Panc1 (cell line): Measurements from ENCODE around the gene STYK1. TPM values are rescaled to one million over a fixed set of nuclear protein-coding genes. Genes with fewer than 3 reads are reported as not detected.

ENCODE experiments used
- ATAC-seq: fragments of 200-7000 bp; cut with Tn5 transposase; 2 replicates; pipeline ENCODE4 v1.9.1; 2020; ENCODE audit warnings: mild to moderate bottlenecking, moderate library complexity
- BruUV-seq: library from RNA; stranded (reverse); fragments of 400-500 nt; replicated peaks from 2 replicates; lab custom pipeline; 2021; lab: Mats Ljungman, UMichigan
- CTCF ChIA-PET: fragments of 300-600 bp; sonication (Branson Sonifier 250); formaldehyde crosslinking; loops from one replicate; lab custom pipeline; 2022; ENCODE audit warnings: antibody characterized with exemption; lab: Charles Lee
- POLR2A ChIA-PET: fragments of 300-600 bp; sonication (Branson Sonifier 250); formaldehyde crosslinking; loops from one replicate; lab custom pipeline; 2022; ENCODE audit warnings: antibody characterized with exemption; lab: Charles Lee
- DNase-seq: peaks from one replicate; pipeline ENCODE4 v3.0.0-alpha.2; 2010; ENCODE audit warnings: low read depth, low spot score
- H3K27ac ChIP-seq: 2 replicates; pipeline ENCODE4 v1.5.1; 2011; ENCODE audit warnings: mild to moderate bottlenecking, low read length, inconsistent platforms
- H3K27me3 ChIP-seq: fragments of 200-500 bp; sonication (Bioruptor generic); 2 replicates; pipeline ENCODE4 v1.6.0; 2014; ENCODE audit warnings: low read length, inconsistent platforms; ENCODE audit not compliant: control insufficient read depth, insufficient read depth
- H3K36me3 ChIP-seq: fragments of 200-500 bp; sonication (Bioruptor generic); 2 replicates; pipeline ENCODE4 v1.5.1; 2014; ENCODE audit warnings: inconsistent platforms, mild to moderate bottlenecking, low read length, moderate library complexity; ENCODE audit not compliant: control insufficient read depth, insufficient read depth
- H3K4me1 ChIP-seq: 2 replicates; pipeline ENCODE4 v1.5.1; 2011; ENCODE audit warnings: inconsistent platforms, mild to moderate bottlenecking, low read length, moderate library complexity; ENCODE audit not compliant: control insufficient read depth, insufficient read depth
- H3K4me3 ChIP-seq, 2 experiments: 2 replicates each; pipeline ENCODE4 v1.5.1; 2011 to 2012; ENCODE audit warnings: low read depth in 2 of 2, low read length in 2 of 2, mild to moderate bottlenecking in 2 of 2, inconsistent platforms in 1 of 2, moderate library complexity in 1 of 2
- H3K9me3 ChIP-seq: fragments of 200-500 bp; sonication (Bioruptor generic); 2 replicates; pipeline ENCODE4 v1.5.1; 2014; ENCODE audit warnings: low read depth, mild to moderate bottlenecking, inconsistent platforms, low read length, moderate library complexity; ENCODE audit not compliant: control insufficient read depth, insufficient read depth
- POLR2AphosphoS5 ChIP-seq: IDR thresholded peaks from 2 replicates; pipeline ENCODE4 v1.6.1; 2012; ENCODE audit warnings: mild to moderate bottlenecking, low read depth, low read length, moderate library complexity
- SIN3A ChIP-seq: IDR thresholded peaks from 2 replicates; pipeline ENCODE4 v1.6.1; 2012; ENCODE audit warnings: low read depth, mild to moderate bottlenecking, low read length, moderate library complexity, borderline replicate concordance; ENCODE audit not compliant: insufficient read depth
- TCF7L2 ChIP-seq: IDR thresholded peaks from 2 replicates; pipeline ENCODE4 v1.6.1; 2011; ENCODE audit warnings: mild to moderate bottlenecking, low read depth, low read length, inconsistent platforms
- in situ Hi-C: cut with HindIII; loops from 2 replicates; pipeline ENCODE4 v1.10.0; 2016; ENCODE audit warnings: low sequenced_read_pairs, low pct_unique_long_range_greater_than_20kb
- intact Hi-C: fragments of 100-400 bp; cut with micrococcal nuclease; formaldehyde crosslinking; loops from one replicate; pipeline ENCODE4 v1.10.0; 2022; ENCODE audit not compliant: unreplicated experiment
- total RNA-seq: library from RNA; stranded (reverse); gene quantifications from one replicate; pipeline ENCODE4 v1.2.1, GENCODE V29; 2021; ENCODE audit not compliant: unreplicated experiment
- TF ChIP-seq, protein P1 (sequence below), 2 experiments: IDR thresholded peaks; 2 replicates each; pipeline ENCODE4 v1.6.1; 2011 to 2012; ENCODE audit warnings: low read depth in 2 of 2, control low read depth in 1 of 2, low read length in 1 of 2, mild to moderate bottlenecking in 1 of 2, moderate library complexity in 1 of 2; ENCODE audit not compliant: insufficient read depth in 1 of 2
- TF ChIP-seq, protein P2 (sequence below): fragments of 450-650 bp; IDR thresholded peaks from 2 replicates; pipeline ENCODE4 v1.5.1; 2017; ENCODE audit warnings: mild to moderate bottlenecking

STYK1 gene
- total RNA-seq, 1 experiment from 2014 or later, result 0.85 TPM

DNA sequence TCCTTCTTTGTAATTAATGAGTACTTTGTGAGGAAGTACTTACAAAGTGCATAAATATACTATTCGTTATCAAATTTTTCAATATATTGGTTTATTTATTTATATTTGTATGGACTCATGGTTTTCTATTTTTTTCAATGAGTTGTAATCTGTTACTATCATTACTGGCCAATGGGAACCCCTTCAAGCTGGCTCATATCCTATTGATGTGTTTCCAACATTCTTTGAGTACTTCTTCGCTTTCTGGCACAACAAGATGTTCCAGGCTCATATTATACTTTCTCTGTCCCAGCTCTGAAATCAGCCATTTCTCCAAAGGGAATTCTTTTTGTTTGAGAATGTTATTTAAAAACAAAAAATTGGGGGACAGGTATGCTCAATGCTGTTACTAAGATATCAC is 31.8 kb upstream of the STYK1 start:
- intact Hi-C loops, result no loop called here
- TF ChIP-seq, protein P1, sequence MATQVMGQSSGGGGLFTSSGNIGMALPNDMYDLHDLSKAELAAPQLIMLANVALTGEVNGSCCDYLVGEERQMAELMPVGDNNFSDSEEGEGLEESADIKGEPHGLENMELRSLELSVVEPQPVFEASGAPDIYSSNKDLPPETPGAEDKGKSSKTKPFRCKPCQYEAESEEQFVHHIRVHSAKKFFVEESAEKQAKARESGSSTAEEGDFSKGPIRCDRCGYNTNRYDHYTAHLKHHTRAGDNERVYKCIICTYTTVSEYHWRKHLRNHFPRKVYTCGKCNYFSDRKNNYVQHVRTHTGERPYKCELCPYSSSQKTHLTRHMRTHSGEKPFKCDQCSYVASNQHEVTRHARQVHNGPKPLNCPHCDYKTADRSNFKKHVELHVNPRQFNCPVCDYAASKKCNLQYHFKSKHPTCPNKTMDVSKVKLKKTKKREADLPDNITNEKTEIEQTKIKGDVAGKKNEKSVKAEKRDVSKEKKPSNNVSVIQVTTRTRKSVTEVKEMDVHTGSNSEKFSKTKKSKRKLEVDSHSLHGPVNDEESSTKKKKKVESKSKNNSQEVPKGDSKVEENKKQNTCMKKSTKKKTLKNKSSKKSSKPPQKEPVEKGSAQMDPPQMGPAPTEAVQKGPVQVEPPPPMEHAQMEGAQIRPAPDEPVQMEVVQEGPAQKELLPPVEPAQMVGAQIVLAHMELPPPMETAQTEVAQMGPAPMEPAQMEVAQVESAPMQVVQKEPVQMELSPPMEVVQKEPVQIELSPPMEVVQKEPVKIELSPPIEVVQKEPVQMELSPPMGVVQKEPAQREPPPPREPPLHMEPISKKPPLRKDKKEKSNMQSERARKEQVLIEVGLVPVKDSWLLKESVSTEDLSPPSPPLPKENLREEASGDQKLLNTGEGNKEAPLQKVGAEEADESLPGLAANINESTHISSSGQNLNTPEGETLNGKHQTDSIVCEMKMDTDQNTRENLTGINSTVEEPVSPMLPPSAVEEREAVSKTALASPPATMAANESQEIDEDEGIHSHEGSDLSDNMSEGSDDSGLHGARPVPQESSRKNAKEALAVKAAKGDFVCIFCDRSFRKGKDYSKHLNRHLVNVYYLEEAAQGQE (IDR thresholded peaks at IDR 0.05; ENCODE audit: insufficient read depth in 1 of 2, low read depth in 2 of 2, low read length in 1 of 2), result no peak
- TF ChIP-seq SIN3A (no peak), POLR2AphosphoS5 (no peak), TCF7L2 (no peak)
- TF ChIP-seq, protein P2, sequence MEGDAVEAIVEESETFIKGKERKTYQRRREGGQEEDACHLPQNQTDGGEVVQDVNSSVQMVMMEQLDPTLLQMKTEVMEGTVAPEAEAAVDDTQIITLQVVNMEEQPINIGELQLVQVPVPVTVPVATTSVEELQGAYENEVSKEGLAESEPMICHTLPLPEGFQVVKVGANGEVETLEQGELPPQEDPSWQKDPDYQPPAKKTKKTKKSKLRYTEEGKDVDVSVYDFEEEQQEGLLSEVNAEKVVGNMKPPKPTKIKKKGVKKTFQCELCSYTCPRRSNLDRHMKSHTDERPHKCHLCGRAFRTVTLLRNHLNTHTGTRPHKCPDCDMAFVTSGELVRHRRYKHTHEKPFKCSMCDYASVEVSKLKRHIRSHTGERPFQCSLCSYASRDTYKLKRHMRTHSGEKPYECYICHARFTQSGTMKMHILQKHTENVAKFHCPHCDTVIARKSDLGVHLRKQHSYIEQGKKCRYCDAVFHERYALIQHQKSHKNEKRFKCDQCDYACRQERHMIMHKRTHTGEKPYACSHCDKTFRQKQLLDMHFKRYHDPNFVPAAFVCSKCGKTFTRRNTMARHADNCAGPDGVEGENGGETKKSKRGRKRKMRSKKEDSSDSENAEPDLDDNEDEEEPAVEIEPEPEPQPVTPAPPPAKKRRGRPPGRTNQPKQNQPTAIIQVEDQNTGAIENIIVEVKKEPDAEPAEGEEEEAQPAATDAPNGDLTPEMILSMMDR, result no peak
- H3K4me1 ChIP-seq, result no peaks in the 10 kb centered on the region
- no peak overlapping the region for H3K27ac ChIP-seq
- no peak overlapping the region for H3K4me3 ChIP-seq
- POLR2A ChIA-PET, result no interaction called here
- CTCF ChIA-PET, result no interaction called here
- BruUV-seq, result no TSS peak
- H3K36me3 ChIP-seq, result peaks cover 25% of the 10 kb centered on the region
- no peaks in the 10 kb centered on the region for H3K27me3 ChIP-seq
- DNase-seq (no peak), ATAC-seq (no peak)
- in situ Hi-C loops, result no loop called here
- H3K9me3 ChIP-seq, result no peaks in the 10 kb centered on the region

DNA sequence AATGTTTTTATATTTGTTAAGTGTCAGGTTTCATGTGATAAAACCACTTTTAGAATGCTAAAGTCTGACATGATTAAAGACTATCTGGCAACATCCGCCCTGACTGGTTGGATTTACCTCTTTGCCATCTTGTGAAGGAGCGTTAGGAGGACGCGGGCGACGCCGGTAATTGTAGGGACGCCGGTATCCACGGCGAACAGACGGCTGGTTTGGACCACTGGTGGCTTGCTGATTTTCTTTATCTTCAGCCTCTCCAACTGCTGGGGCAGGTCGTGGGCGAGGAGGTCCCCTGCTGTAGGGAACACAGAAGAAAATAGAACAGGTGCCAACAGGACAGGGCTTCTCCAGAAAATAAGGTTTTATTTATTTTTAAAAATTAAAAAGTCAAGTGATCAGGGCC is 28.0 kb upstream of the STYK1 start:
- no peak for ATAC-seq
- intact Hi-C loops (no loop called here), in situ Hi-C loops (no loop called here)
- Histone ChIP-seq H3K36me3 (peaks cover 46% of the 10 kb centered on the region; the same call in 1 of the 2 replicates), H3K27me3 (no peaks in the 10 kb centered on the region), H3K9me3 (no peaks in the 10 kb centered on the region), H3K4me3 (no peak overlapping the region), H3K27ac (no peak overlapping the region), H3K4me1 (no peaks in the 10 kb centered on the region)
- BruUV-seq, result no TSS peak
- no peak for DNase-seq
- ChIA-PET POLR2A (no interaction called here), CTCF (no interaction called here)
- TF ChIP-seq TCF7L2 (no peak), POLR2AphosphoS5 (no peak)
- TF ChIP-seq, protein P1 (IDR thresholded peaks at IDR 0.05; ENCODE audit: insufficient read depth in 1 of 2, low read depth in 2 of 2, low read length in 1 of 2), result no peak
